ENCODE results near the gene MAGEH1.
A peak's percentile ranks its signal among the peaks of the same experiment; 100 is the strongest.
"Not testable (repeated sequence)": the region's sequence is repeated elsewhere in the genome, so short reads cannot be mapped to it uniquely, and the experiment has no call there.

MAGEH1 gene

DNA sequence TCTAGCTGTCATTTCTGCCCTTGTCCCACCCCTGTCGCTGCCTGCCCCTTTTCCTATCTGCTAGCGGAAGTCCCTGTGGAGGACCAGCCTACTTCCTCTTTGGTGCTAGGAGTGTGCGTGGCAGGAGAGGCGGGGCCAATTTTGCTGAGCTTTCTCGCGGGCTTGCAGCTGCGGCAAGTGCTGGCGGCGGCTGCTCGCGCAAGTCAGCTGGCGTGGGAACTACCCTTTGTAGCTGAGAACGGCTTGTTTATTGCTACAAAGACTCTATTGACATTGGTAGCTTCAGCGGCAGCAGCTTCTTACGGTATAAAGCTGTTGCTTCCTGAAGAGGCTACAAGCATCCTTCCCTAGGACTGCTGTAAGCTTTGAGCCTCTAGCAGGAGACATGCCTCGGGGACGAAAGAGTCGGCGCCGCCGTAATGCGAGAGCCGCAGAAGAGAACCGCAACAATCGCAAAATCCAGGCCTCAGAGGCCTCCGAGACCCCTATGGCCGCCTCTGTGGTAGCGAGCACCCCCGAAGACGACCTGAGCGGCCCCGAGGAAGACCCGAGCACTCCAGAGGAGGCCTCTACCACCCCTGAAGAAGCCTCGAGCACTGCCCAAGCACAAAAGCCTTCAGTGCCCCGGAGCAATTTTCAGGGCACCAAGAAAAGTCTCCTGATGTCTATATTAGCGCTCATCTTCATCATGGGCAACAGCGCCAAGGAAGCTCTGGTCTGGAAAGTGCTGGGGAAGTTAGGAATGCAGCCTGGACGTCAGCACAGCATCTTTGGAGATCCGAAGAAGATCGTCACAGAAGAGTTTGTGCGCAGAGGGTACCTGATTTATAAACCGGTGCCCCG lies at the start of gene MAGEH1:
Gene MAGEH1 (plus strand): TSS at position 138 of the 843 bp plus-strand sequence. CDS start 248 bp downstream, at position 386.
- peak; percentile 88 for DNase-seq

DNA sequence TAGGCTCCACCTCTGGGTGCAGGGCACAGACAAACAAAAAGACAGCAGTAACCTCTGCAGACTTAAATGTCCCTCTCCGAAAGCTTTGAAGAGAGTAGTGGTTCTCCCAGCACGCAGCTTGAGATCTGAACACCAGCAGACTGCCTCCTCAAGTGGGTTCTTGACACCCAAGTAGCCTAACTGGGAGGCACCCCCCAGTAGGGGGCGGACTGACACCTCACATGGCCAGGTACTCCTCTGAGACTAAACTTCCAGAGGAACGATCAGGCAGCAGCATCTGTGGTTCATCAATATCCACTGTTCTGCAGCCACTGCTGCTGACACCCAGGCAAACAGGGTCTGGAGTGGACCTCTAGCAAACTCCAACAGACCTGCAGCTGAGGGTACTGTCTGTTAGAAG lies 24.8 kb upstream of the MAGEH1 start:
- not testable (repeated sequence) for DNase-seq

DNA sequence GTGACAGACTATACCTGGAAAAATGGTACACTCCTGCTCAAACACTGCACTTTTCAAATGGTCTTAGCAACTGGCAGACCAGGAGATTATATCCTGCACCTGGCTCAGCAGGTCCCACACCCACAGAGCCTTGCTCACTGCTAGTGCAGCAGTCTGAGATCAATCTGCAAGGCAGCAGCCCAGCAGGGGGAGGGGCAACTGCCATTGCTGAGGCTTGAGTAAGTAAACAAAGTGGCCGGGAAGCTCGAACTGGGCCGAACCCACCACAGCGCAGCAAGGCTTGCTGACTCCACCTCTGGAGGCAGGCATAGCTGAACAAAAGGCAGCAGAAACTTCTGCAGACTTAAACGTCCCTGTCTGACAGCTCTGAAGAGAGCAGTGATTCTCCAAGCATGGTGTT lies 8.5 kb upstream of the MAGEH1 start:
- not testable (repeated sequence) for DNase-seq

DNA sequence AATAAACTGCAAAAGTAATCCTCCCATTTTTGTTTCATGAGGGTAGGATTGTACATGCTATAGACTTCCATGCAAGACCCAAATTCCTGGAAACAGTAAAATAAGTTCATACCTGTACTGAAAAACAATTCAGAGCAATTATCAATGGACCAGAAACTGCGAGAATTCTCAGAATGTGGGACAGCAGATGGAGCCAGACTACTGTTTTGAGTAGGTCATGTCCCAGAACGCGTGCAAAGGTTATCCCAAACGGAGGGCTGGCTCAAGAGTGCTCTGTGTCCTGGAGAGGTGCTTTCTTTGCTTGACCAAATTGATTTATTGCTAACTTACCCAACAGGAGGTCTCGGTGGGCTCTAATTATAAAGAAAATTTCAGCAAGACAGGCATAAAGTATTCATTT lies 1.7 kb upstream of the MAGEH1 start:
- peak; percentile 9 for DNase-seq

- DNase-seq = peak; percentile 9
These were observed 786 bp upstream of the MAGEH1 start for GRCh38 chrX:55451141-55451540.

DNA sequence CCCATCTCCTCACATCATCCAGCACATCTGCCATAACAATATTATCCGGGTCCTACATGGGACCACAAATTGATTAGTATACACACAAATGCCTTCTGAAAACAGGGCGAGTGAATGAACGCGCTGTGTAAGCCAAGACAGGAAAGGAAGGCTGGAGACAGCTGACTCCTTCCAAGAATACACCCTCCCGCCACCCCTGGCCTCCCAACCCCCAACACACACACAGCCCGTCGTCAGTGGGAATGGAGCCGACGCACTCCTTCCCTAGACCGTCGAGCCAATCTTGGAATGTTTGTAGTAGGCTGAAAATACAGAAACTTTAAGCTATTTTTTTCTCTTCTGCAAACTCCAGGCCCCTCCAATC lies 319 bp upstream of the MAGEH1 start:
- no peak for DNase-seq

DNA sequence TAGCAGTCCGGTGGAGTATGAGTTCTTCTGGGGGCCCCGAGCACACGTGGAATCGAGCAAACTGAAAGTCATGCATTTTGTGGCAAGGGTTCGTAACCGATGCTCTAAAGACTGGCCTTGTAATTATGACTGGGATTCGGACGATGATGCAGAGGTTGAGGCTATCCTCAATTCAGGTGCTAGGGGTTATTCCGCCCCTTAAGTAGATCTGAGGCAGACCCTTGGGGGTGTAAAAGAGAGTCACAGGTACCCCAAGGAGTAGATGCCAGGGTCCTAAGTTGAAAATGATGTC lies 852 bp downstream of the MAGEH1 start:
- peak; percentile 18 for DNase-seq

DNA sequence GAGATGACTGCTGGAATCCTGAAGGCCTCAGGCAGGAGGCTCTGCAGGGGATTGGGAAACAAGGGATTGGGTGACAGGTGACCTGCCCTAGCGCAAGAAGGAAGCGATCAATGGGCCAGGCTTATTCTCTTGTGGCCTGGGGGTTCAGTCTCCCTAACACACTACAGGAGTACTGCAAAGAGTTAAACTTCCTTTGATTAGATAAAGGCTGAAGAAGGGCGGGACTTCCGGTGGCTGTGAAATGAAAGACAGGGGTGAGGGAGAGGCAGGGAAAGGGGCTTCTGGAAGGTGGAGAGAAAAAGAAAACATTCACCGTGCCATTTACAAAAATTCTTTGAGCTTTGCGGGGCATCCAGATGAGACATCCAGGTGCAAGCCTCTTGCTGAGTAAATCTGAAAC lies 3.8 kb downstream of the MAGEH1 start:
- not testable (repeated sequence) for DNase-seq

DNA sequence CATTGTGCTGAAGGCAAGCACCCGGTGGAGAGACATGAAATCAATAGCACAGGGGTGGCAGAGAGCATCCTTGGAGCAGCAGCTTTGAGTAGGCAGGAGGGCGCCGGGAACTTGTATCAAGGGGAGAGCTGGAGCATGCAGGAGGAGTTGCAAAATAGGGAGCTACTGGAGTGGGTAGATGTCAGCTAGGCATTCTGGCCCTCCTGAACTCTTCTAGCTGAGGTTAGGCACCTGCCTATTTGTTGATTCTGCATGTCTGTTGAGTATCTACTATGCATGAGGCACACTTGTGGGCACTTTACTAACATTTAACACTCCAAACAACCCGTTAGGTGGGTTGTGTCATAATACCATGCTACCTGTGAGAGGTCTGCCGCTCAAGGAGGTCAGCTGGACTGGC lies 7.5 kb downstream of the MAGEH1 start:
- DNase-seq = not testable (repeated sequence)

- not testable (repeated sequence) for DNase-seq
These were observed 8.0 kb downstream of the MAGEH1 start for GRCh38 chrX:55459926-55460325.

DNA sequence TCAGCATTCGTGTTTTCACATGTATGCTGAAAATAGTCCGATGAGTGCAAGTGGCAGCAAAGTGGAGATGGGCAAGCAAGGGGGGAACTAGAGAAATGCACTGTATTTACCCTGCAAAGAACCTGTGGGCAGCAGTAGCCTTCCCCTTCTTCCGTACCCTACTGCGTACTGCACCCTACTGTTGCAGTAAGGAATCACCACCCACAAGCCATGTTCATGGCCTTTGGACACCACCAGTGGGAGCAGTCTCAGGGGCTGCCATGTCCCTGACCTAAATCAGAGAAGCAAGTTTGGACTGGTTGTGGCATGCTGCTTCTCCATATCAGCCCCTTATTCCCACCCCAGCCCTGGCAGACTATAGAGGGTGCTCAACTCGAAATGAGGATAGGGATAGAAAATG lies 12.1 kb downstream of the MAGEH1 start:
- DNase-seq = not testable (repeated sequence)

DNA sequence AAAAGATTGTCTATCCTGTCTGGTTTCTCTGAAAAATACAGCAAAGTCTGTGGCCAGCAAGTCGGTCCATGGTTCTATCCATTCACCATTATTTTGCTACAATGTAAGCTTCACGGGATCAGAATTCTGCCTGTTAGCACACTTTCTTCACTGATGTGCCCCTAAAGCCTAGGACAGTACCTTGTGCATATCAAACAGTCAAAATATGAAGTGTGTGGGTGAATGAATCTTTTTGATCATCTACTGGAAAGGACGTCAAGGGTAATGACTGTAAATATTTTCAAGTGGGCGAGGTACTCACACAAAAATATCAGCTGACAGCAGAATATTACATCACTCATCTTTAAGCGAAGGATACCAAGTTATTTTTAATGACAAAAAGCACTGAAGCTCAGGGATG lies 13.2 kb downstream of the MAGEH1 start:
- DNase-seq = not testable (repeated sequence)

DNA sequence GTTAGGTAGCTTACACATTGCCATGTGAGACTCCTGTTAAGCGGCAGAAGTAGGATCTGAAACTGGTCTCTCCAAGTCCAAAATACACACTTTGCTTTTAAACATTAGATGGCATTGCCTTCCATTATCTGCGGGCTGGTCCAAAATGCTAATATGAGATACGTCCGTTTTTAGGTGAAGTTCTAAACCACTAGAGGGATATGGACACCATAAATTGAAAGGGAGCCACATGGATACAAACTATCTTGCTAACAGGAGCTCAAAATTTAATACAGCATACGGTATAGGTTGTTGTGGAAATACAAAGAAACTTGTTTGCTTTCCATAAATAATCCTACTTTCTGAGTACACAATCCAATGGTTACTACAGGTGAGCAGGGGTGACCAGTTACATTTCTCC lies 13.9 kb downstream of the MAGEH1 start:
- DNase-seq = not testable (repeated sequence)

DNA sequence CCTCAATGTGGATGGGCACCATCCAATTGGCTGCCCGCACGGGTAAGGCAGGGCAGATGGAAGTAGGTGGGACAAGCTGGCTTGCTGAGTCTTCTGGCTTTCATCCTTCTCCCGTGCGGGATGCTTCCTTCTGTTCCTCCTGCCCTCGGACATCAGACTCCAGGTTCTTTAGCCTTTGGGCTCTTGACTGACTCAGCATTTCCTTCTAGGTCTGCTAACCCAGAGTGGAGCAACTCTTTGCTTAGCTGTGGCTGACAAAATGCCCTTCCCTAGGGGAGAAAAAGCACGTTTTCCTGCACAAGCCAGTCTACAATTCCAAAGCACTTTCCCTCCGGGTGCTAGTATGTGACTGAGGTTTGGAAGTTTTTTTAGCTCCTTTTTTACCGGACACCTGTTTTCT lies 28.0 kb downstream of the MAGEH1 start:
- not testable (repeated sequence) for DNase-seq

DNA sequence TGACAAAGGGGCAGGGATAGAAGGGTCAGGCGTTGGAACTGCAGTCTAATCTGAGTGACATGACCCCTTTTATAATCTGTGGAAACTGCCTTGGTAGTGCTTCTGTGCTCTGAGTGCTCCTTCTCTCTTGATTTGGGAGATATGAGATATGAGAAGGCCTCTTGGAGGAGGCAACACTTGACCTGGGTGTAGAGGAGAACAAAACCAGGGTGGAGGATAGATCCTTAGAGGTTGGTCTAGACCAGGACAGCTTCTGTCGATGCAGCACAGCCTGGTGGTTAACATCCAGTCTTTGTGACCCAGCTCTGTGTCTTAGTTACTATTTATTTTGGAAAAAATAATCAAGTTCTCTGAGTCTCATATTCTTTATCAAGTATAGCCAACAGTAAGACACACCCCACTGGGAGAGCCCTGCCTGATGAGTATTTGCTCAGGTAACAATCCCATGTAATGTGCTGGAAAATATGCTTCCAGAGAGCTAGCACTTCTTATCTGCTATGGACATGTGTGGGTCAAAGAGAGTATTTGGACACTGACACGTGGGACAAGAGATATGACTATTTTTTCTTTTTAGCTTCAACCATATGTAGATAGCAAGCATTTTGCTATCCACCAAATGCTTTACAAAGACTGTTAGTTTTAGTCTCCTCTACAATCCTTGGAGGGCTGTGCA lies 28.6 kb downstream of the MAGEH1 start:
- no peak for DNase-seq

DNA sequence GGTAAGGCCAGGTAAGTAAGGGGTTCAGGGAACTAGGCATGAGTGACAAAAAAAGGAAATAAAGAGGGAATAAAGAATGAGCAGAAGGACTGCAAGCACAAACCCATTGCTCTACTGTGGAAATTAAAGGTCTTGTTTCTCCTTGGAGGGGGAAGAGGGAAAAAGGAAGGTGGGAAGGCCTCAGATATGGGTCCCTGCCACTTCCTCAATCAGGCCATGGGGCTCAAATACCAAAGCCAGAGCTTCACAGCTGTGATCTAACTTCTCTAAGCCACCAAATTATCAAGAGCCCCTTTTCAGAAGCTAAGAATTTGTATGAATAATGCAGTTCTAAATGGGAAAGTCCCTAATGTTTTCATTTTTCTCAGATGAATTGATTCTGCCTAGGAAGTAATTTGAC lies 33.0 kb downstream of the MAGEH1 start:
- DNase-seq = no peak

DNA sequence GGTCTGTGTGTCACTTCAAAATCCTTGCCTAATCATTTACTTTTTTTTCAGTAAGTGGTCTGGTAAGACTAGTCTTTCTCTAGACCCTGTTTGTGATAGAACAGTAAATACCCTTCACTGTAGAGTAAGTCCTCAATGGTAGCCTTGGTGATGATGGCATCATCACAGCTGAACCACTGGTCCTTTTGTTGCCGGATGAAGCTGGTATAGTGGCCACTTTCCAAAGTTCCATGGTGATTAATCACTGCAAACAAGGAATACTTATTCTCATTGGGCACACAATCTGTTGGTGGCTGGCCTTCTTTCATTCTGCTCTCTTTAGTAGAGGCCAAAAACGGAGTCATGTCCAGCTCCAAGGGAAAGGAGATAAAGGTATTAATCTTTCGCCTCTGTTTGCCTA lies 34.8 kb downstream of the MAGEH1 start:
- no peak for DNase-seq

- DNase-seq = no peak
These were observed 35.2 kb downstream of the MAGEH1 start for GRCh38 chrX:55487143-55487542.

GRCh38 chrX:55488006-55488592 lies 36.2 kb downstream of the MAGEH1 start:
- no peak for DNase-seq

DNA sequence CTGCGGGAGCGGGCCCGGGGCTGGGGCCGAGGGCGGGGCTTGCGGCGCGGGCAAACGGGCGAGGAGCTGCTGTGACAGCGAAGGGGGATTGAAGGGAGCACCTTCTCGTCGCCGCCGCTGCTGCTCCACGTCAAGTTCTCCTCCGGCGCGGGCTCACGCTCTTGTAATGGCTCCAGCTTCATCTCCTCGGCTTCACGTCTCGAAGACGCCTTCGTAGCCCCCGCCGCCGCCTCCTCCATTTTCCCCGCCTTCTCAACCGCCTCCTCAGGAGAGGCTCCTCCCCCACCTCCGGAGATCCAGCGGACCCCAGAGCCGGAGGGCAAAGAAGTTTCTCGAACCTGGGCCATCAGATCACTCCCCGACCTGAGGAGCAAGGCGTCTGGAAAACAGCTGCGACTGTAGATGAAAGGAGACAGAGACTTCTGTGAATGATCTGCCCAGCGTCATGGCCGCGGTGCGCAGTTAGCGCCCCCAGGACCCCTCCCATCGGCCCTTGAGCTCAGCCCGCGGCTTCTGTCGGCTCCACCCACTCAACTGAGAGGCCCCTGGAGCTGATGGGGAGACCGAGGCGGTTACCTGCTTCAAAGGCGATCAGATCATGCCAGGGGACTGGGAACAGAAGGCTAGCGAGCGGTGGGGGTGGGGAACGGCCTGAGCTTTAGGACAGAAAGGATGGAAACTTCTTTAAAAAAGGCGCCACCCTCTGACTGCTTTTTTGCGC lies 36.8 kb downstream of the MAGEH1 start:
- DNase-seq = peak; percentile 86

GRCh38 chrX:55489314-55490009 lies 37.5 kb downstream of the MAGEH1 start, which contains the start of gene USP51:
USP51 (minus strand) TSS chrX:55489848; CDS start chrX:55488939, 909 bp downstream.
- peak; percentile 84 for DNase-seq

- DNase-seq = no peak
These were observed 38.2 kb downstream of the MAGEH1 start for GRCh38 chrX:55490121-55490520.

- no peak for DNase-seq
These were observed 39.0 kb downstream of the MAGEH1 start for GRCh38 chrX:55490974-55491373.
